Brain microvascular endothelial cell (primary cell): Measurements from ENCODE around the gene ANO6.
A peak's percentile ranks its signal among the peaks of the same experiment; 100 is the strongest.

ENCODE experiments used
- DNase-seq: peaks from one replicate; pipeline ENCODE4 v3.0.0-alpha.2; 2020
- H3K27ac ChIP-seq: fragments of 250-450 bp; sonication (Bioruptor Pico); 2 replicates; pipeline ENCODE4 v1.5.1; 2020; ENCODE audit warnings: mild to moderate bottlenecking, moderate library complexity
- H3K27me3 ChIP-seq: fragments of 250-450 bp; sonication (Bioruptor Pico); replicated peaks from 2 replicates; pipeline ENCODE4 v1.5.1; 2020; ENCODE audit warnings: mild to moderate bottlenecking
- H3K36me3 ChIP-seq: fragments of 250-450 bp; sonication (Bioruptor Pico); replicated peaks from 2 replicates; pipeline ENCODE4 v1.5.1; 2020; ENCODE audit warnings: mild to moderate bottlenecking
- H3K4me3 ChIP-seq: 2 replicates; pipeline ENCODE4 v1.5.1; 2011; ENCODE audit warnings: low read depth, mild to moderate bottlenecking, control low read depth, low read length, moderate library complexity
- CTCF ChIP-seq: IDR thresholded peaks from 2 replicates; pipeline ENCODE4 v1.5.1; 2011; ENCODE audit warnings: low read depth, mild to moderate bottlenecking, moderate library complexity, low read length, control low read depth, inconsistent platforms; ENCODE audit errors: missing control alignments
- in situ Hi-C: cut with HindIII; loops from 2 replicates; pipeline ENCODE4 v1.10.0; 2017; ENCODE audit warnings: low sequenced_read_pairs, low pct_ligation_motif_present

Gene ANO6

DNA sequence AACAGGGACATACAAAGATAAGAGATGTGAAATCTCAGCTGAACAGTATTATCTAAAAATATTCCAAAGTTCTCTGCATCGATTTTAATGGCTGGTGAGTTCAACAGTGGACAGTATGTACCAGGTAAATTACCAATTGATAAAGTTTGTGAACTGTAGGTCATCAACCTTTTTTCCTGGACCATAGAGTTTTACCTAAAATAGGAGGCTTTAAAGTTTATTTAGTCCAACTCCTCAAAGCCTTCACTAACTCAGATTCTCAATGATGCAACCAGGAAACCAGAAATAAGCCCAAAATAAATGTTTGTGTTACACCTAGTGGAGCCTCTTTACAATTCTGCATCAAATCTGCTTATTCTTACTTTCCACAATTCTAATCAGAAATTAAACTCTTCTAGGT is 205.8 kb downstream of the ANO6 start:
- no peak overlapping the region for H3K4me3 ChIP-seq
- no peaks in the 10 kb centered on the region for H3K27me3 ChIP-seq
- H3K36me3 ChIP-seq: peaks cover 25% of the 10 kb centered on the region
- no peak overlapping the region for H3K27ac ChIP-seq
- TF ChIP-seq CTCF: no peak
- DNase-seq: no peak
- in situ Hi-C loops: no loop called here

GRCh38 chr12:45423931-45424330 is 208.0 kb downstream of the ANO6 start:
- Histone ChIP-seq H3K27ac (no peak overlapping the region), H3K4me3 (no peak overlapping the region), H3K27me3 (no peaks in the 10 kb centered on the region), H3K36me3 (peaks cover 13% of the 10 kb centered on the region)
- in situ Hi-C loops: no loop called here
- no peak for TF ChIP-seq CTCF
- DNase-seq: no peak

GRCh38 chr12:45425426-45425825 is 209.5 kb downstream of the ANO6 start:
- H3K27ac ChIP-seq: no peak overlapping the region
- no peaks in the 10 kb centered on the region for H3K27me3 ChIP-seq
- DNase-seq: peak; percentile 11
- H3K4me3 ChIP-seq: no peak overlapping the region
- peaks cover 15% of the 10 kb centered on the region for H3K36me3 ChIP-seq
- in situ Hi-C loops: no loop called here
- TF ChIP-seq CTCF: no peak

GRCh38 chr12:45426294-45426693 is 210.4 kb downstream of the ANO6 start:
- TF ChIP-seq CTCF: no peak
- H3K4me3 ChIP-seq: no peak overlapping the region
- no peak for DNase-seq
- no peaks in the 10 kb centered on the region for H3K27me3 ChIP-seq
- H3K36me3 ChIP-seq: peaks cover 15% of the 10 kb centered on the region
- H3K27ac ChIP-seq: no peak overlapping the region
- in situ Hi-C loops: no loop called here

DNA sequence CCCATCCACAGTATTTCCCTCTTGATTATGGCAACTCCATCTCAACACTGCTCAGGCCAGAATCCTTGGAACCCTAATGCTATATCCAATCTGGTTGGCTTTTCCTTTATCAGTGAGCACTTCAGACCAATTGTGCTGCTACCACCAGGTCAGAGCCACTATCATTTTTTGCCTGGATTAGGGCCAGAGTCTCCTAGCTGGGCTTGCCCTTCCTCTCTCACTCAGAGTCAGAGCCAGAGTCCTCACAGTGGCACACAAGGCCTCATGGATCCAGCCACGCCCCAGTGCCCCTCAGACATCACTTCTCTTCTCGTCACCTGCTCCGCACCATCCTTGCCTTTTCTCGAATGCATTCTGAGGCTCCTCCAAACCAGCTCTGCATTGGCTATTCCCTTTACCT is 211.1 kb downstream of the ANO6 start:
- in situ Hi-C loops: no loop called here
- no peak for DNase-seq
- Histone ChIP-seq H3K27ac (no peak overlapping the region), H3K27me3 (no peaks in the 10 kb centered on the region), H3K36me3 (peaks cover 15% of the 10 kb centered on the region), H3K4me3 (no peak overlapping the region)
- TF ChIP-seq CTCF: no peak

DNA sequence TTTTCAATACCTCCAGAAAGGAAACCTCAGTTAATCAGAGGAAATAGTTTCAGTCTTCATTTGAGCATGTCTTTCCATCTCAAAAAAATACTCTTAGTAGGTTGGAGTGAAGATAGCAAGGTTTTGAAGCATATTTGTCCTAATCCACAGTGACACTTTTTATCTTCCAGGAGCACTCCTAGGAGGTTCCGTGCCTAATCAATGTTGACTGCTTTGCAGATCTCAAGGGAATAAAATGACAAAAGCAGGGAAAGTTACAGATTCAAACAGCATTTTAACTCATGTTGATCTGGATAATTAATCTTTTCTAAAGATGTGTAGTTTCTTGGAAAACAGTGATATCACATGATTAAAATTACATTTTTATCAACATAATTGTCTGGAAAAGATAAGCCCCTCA is 213.9 kb downstream of the ANO6 start:
- DNase-seq: no peak
- no peak for TF ChIP-seq CTCF
- in situ Hi-C loops: no loop called here
- H3K27ac ChIP-seq: no peak overlapping the region
- peaks cover 4% of the 10 kb centered on the region for H3K36me3 ChIP-seq
- H3K4me3 ChIP-seq: no peak overlapping the region
- H3K27me3 ChIP-seq: no peaks in the 10 kb centered on the region
